ENCODE measurements around the gene BIRC7. TPM values are rescaled to one million over a fixed set of nuclear protein-coding genes. Genes with fewer than 3 reads are reported as not detected.

The BIRC7 gene
- total RNA-seq, 1 donor from 2014 or later, result not detected

DNA sequence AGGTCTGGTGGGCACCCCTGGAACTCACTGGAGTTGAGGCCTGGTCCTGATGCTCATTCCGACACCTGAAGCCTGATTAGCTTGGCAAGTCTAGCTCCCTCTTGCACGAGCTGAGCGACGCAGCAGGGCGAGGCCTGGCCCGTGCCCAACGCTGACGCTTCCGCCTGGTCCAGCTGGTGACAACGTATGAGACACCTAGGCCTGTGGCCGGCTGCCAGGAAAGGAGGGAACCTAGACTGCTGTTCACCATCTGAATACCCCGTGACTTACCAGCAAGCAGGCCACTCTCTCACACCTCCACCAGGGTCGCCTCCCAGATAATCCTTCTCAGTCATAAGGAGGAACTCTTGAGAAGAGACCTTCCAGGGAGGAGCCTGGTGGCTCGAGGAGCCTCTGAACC, 44.3 kb upstream of the BIRC7 start:
- Mint-ChIP-seq H3K4me3 (ENCODE audit: unreplicated experiment) (no peak overlapping the region), H3K4me1 (ENCODE audit: low read depth, unreplicated experiment) (no peaks in the 10 kb centered on the region), H3K9me3 (ENCODE audit: unreplicated experiment) (peaks cover 17% of the 10 kb centered on the region), H3K27me3 (ENCODE audit: unreplicated experiment) (no peaks in the 10 kb centered on the region), H3K27ac (ENCODE audit: unreplicated experiment) (no peak overlapping the region), H3K36me3 (ENCODE audit: unreplicated experiment) (peaks cover 5% of the 10 kb centered on the region)
- TF ChIP-seq, protein P1, sequence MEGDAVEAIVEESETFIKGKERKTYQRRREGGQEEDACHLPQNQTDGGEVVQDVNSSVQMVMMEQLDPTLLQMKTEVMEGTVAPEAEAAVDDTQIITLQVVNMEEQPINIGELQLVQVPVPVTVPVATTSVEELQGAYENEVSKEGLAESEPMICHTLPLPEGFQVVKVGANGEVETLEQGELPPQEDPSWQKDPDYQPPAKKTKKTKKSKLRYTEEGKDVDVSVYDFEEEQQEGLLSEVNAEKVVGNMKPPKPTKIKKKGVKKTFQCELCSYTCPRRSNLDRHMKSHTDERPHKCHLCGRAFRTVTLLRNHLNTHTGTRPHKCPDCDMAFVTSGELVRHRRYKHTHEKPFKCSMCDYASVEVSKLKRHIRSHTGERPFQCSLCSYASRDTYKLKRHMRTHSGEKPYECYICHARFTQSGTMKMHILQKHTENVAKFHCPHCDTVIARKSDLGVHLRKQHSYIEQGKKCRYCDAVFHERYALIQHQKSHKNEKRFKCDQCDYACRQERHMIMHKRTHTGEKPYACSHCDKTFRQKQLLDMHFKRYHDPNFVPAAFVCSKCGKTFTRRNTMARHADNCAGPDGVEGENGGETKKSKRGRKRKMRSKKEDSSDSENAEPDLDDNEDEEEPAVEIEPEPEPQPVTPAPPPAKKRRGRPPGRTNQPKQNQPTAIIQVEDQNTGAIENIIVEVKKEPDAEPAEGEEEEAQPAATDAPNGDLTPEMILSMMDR (IDR thresholded peaks at IDR 0.05; ENCODE audit: partially characterized antibody, unreplicated experiment), result no peak
- DNase-seq, result no peak

DNA sequence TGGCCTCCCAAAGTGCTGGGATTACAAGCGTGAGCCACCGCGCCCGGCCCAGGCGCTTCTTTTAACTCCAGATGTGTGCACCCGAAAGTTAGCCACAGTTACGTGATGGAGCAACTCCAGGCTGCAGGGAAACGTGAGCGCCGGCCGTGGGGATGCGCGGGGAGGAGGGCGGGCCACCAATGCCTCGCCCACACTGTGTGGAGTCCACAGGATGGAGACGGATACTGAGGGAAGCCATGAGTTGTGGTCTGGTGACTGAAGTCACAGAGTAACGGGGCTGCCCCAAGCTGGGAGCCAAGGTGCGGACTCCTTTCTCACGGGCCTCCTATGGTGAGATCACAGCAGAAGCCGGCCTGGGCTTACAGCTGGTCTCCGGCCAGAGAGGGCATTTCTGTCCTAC, 43.0 kb upstream of the BIRC7 start:
- Mint-ChIP-seq H3K4me1 (ENCODE audit: low read depth, unreplicated experiment) (no peaks in the 10 kb centered on the region), H3K4me3 (ENCODE audit: unreplicated experiment) (no peak overlapping the region), H3K36me3 (ENCODE audit: unreplicated experiment) (peaks cover 5% of the 10 kb centered on the region), H3K9me3 (ENCODE audit: unreplicated experiment) (peaks cover 12% of the 10 kb centered on the region), H3K27ac (ENCODE audit: unreplicated experiment) (no peak overlapping the region), H3K27me3 (ENCODE audit: unreplicated experiment) (no peaks in the 10 kb centered on the region)
- DNase-seq, result no peak
- TF ChIP-seq, protein P1 (IDR thresholded peaks at IDR 0.05; ENCODE audit: partially characterized antibody, unreplicated experiment), result no peak

- Mint-ChIP-seq H3K4me3 (ENCODE audit: unreplicated experiment) (no peak overlapping the region), H3K36me3 (ENCODE audit: unreplicated experiment) (peaks cover 5% of the 10 kb centered on the region), H3K4me1 (ENCODE audit: low read depth, unreplicated experiment) (no peaks in the 10 kb centered on the region), H3K9me3 (ENCODE audit: unreplicated experiment) (peaks cover 9% of the 10 kb centered on the region), H3K27me3 (ENCODE audit: unreplicated experiment) (no peaks in the 10 kb centered on the region), H3K27ac (ENCODE audit: unreplicated experiment) (no peak overlapping the region)
- TF ChIP-seq, protein P1 (IDR thresholded peaks at IDR 0.05; ENCODE audit: partially characterized antibody, unreplicated experiment), result no peak
- no peak for DNase-seq
Observed at GRCh38 chr20:63194007-63194796, 41.5 kb upstream of the BIRC7 start.

DNA sequence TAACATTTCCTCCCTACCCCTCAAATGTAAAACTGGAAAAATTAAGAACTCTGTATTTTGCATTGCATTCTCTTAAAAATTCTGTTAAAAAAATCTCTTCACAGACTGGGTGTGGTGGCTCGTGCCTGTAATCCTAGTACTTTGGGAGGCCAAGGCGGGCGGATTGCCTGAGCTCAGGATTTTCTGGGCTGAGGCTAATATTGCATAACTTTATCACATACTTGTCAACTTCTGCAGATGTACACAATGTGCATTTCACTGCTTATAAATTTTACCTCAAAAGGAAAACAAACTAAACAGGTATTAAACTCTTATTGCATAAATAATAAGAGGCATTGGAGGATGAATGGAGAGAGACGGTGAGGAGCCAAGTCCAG, 40.9 kb upstream of the BIRC7 start:
- Mint-ChIP-seq H3K36me3 (ENCODE audit: unreplicated experiment) (peaks cover 5% of the 10 kb centered on the region), H3K27me3 (ENCODE audit: unreplicated experiment) (peaks cover 3% of the 10 kb centered on the region), H3K9me3 (ENCODE audit: unreplicated experiment) (peaks cover 3% of the 10 kb centered on the region), H3K4me1 (ENCODE audit: low read depth, unreplicated experiment) (no peaks in the 10 kb centered on the region), H3K27ac (ENCODE audit: unreplicated experiment) (no peak overlapping the region), H3K4me3 (ENCODE audit: unreplicated experiment) (no peak overlapping the region)
- TF ChIP-seq, protein P1 (IDR thresholded peaks at IDR 0.05; ENCODE audit: partially characterized antibody, unreplicated experiment), result no peak
- no peak for DNase-seq

DNA sequence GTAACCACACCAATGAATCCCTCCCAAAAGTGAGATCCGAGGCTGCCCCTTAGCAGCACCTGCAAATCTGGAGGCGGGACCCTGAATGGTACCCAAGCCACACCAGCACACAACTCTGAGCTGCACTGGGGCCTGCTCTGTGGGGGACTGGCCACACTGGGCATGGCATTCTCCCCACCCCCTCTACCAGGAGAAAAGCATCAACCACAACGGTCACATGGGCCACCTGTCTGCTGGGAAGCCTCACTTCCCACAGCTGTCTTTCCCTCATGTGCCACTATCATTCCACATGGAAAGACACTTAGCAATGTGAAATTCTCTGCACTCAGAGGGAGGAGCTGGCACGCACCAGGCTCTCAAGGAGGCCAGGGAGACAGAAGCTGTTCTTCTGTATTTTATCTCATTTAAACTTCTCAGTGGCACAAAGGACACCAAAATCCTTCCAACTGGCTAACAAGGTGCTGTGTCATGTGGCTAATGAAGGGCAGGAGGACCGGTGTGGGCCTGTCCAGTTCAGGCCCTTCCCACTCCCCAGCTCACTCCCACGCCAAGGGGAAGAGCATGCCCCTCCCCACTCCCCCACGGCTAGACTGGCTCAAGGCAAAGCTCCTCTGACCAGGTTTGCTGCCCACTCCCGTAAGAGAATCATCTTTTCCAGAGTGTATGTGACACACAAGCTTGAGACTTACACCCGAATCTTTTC, 38.8 kb upstream of the BIRC7 start:
- H3K9me3 Mint-ChIP-seq (ENCODE audit: unreplicated experiment), result peaks cover under 1% of the 10 kb centered on the region
- TF ChIP-seq, protein P1 (IDR thresholded peaks at IDR 0.05; ENCODE audit: partially characterized antibody, unreplicated experiment), result no peak
- H3K27me3 Mint-ChIP-seq (ENCODE audit: unreplicated experiment), result peaks cover 4% of the 10 kb centered on the region
- H3K4me3 Mint-ChIP-seq (ENCODE audit: unreplicated experiment), result no peak overlapping the region
- no peak overlapping the region for H3K27ac Mint-ChIP-seq (ENCODE audit: unreplicated experiment)
- no peaks in the 10 kb centered on the region for H3K4me1 Mint-ChIP-seq (ENCODE audit: low read depth, unreplicated experiment)
- DNase-seq, result no peak
- H3K36me3 Mint-ChIP-seq (ENCODE audit: unreplicated experiment), result peaks cover 5% of the 10 kb centered on the region

Data from glutamatergic neuron (in vitro differentiated cells).